Upper lobe of left lung (tissue), 6 donors: ENCODE measurements around the gene SCTR. TPM values are rescaled to one million over a fixed set of nuclear protein-coding genes. Genes with fewer than 3 reads are reported as not detected.

Experiments
- ATAC-seq, 2 donors: fragments of 200-7000 bp; cut with Tn5 transposase; one replicate each; pipeline ENCODE4 v1.9.1; 2022; ENCODE audit warnings: mild to moderate bottlenecking in 2 of 2, moderate library complexity in 2 of 2; ENCODE audit not compliant: low FRiP score in 2 of 2
- DNase-seq, 2 donors: peaks; one replicate each; pipeline ENCODE4 v3.0.0-alpha.2; 2019 to 2020
- H3K27ac ChIP-seq, 4 donors: fragments of 200-600 bp; sonication (generic); one replicate each; pipeline ENCODE4 v1.5.1; 2016 to 2019
- H3K27me3 ChIP-seq, 4 donors: fragments of 200-600 bp; sonication (generic); one replicate each; pipeline ENCODE4 v1.5.1; 2017 to 2019
- H3K36me3 ChIP-seq, 4 donors: fragments of 200-600 bp; sonication (generic); one replicate each; pipeline ENCODE4 v1.5.1; 2016 to 2019
- H3K4me1 ChIP-seq, 4 donors: fragments of 200-600 bp; sonication (generic); one replicate each; pipeline ENCODE4 v1.5.1; 2018 to 2019
- H3K4me3 ChIP-seq, 4 donors: fragments of 200-600 bp; sonication (generic); one replicate each; pipeline ENCODE4 v1.5.1; 2017 to 2019; ENCODE audit warnings: mild to moderate bottlenecking in 2 of 4, moderate library complexity in 1 of 4
- H3K9me3 ChIP-seq, 4 donors: fragments of 200-600 bp; sonication (generic); one replicate each; pipeline ENCODE4 v1.5.1; 2018 to 2019
- EP300 ChIP-seq, 4 donors: sonication (generic); formaldehyde crosslinking; IDR thresholded peaks; one replicate each; pipeline ENCODE4 v1.5.1; 2017; ENCODE audit warnings: antibody characterized with exemption in 4 of 4, control low read depth in 2 of 4
- POLR2A ChIP-seq, 4 donors: fragments of 450-650 bp; IDR thresholded peaks; one replicate each; pipeline ENCODE4 v1.5.1; 2016 to 2017; ENCODE audit warnings: antibody characterized with exemption in 4 of 4, mild to moderate bottlenecking in 2 of 4
- POLR2AphosphoS5 ChIP-seq, 2 donors: sonication (generic); formaldehyde crosslinking; IDR thresholded peaks; one replicate each; pipeline ENCODE4 v1.5.1; 2017; ENCODE audit warnings: antibody characterized with exemption in 2 of 2
- WGBS, 2 donors: methylation state at CpG; one replicate each; pipeline ENCODE4 v1.1.5; 2017 to 2018; 5-methylcytosine and 5-hydroxymethylcytosine counted together
- total RNA-seq, 6 donors: library from RNA; depleted of rRNA in 4 of 6; stranded (reverse); fragments of >200 nt in 4 of 6; gene quantifications; one replicate each; pipeline versions ENCODE4 v1.1.0 to v1.2.1, GENCODE V29; 2016 to 2021
- TF ChIP-seq, protein P1 (sequence below), 6 experiments: fragments of 450-650 bp in 4 of 6; fragments of 200-600 bp in 2 of 6; sonication (generic) in 2 of 6; IDR thresholded peaks; one replicate each; pipeline ENCODE4 v1.5.1; 2016 to 2019; ENCODE audit warnings: antibody characterized with exemption in 6 of 6
- donor health status: DM: no; HTN: no; CAD: no; lungs with moderate emphysema.
- donor health status: DM: no; HTN: yes; CAD: no; lungs with severe emphysema.

The SCTR gene
- total RNA-seq, 6 donors from 2014 or later = 3.2 to 52.5 (median 16.6) TPM

DNA sequence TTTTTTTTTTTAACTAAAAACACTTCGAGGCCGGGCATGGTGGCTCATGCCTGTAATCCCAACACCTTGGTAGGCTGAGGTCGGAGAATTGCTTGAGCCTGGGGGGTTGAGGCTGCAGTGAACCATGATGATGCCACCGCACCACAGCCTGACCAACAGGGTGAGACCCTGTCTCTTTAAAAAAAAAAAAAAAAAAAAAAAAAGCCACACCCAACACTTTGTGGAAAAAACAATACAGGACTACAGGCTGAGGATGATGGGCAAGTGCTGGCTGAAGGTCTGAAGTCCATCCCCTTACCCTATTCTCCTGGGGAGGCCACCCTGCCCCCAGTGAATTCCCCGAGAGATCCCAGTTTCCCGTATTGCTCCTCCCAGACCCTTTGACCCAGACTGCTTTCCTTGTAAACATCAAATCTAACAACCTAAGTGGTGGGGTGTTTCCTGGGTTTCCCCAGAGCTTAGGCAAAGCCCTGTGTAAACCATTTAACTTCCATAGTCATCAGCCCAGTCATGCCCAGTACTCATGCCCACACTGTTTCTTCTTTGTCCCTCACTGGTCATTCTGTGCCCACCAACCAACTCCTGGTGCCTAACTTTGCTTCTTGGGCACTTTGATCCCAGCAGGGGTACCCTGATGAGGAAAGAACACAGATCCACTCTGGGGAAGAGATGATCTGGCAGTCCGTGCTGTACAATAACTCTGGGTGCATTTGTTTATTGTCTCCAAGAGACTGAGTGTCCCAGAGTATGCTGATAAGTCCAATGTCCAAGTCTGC lies 98.5 kb downstream of the SCTR start:
- 66 to 77% methylated on average over 7 of the region's 7 CpGs for WGBS, 2 donors
- no peak for DNase-seq
- peaks cover 45 to 55% (median 50%) of the 10 kb centered on the region in 4 donors for H3K4me1 ChIP-seq

DNA sequence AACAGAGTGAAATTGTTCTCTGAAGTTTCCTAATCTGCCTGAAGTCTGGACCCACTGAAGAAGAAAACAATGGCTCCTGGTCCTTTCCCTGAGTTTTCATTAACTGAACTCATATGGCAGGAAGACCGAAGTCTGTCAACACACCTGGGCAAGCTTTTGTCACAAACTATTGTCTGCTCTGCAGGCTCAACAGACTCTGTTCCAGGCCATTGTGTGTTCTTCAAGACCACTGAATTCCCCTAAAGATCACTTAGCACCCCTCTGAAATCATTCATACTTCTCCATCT lies 99.2 kb downstream of the SCTR start:
- no peak for TF ChIP-seq POLR2AphosphoS5 (IDR thresholded peaks at IDR 0.05)
- TF ChIP-seq EP300 (IDR thresholded peaks at IDR 0.05) = no peak
- TF ChIP-seq, protein P1, sequence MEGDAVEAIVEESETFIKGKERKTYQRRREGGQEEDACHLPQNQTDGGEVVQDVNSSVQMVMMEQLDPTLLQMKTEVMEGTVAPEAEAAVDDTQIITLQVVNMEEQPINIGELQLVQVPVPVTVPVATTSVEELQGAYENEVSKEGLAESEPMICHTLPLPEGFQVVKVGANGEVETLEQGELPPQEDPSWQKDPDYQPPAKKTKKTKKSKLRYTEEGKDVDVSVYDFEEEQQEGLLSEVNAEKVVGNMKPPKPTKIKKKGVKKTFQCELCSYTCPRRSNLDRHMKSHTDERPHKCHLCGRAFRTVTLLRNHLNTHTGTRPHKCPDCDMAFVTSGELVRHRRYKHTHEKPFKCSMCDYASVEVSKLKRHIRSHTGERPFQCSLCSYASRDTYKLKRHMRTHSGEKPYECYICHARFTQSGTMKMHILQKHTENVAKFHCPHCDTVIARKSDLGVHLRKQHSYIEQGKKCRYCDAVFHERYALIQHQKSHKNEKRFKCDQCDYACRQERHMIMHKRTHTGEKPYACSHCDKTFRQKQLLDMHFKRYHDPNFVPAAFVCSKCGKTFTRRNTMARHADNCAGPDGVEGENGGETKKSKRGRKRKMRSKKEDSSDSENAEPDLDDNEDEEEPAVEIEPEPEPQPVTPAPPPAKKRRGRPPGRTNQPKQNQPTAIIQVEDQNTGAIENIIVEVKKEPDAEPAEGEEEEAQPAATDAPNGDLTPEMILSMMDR (IDR thresholded peaks at IDR 0.05) = no peak
- no peak for TF ChIP-seq POLR2A (IDR thresholded peaks at IDR 0.05)
- Histone ChIP-seq H3K36me3 (no peaks in the 10 kb centered on the region), H3K4me3 (no peak overlapping the region), H3K27ac (no peak overlapping the region), H3K9me3 (no peaks in the 10 kb centered on the region), H3K4me1 (peaks cover 40 to 48% (median 43%) of the 10 kb centered on the region in 4 donors), H3K27me3 (no peaks in the 10 kb centered on the region)
- 73 to 93% methylated on average over 1 of the region's 1 CpG for WGBS, 2 donors
- DNase-seq = no peak
- ATAC-seq = no peak

More for the DNA sequence above, 98.5 kb downstream of the SCTR start:
- no peak for ATAC-seq
- no peaks in the 10 kb centered on the region for H3K27me3 ChIP-seq
- no peak overlapping the region for H3K4me3 ChIP-seq
- no peak for TF ChIP-seq POLR2AphosphoS5 (IDR thresholded peaks at IDR 0.05)
- TF ChIP-seq EP300 (IDR thresholded peaks at IDR 0.05) = peak in 1 of 4 donors; percentile 71
- TF ChIP-seq, protein P1 (IDR thresholded peaks at IDR 0.05) = no peak
- TF ChIP-seq POLR2A (IDR thresholded peaks at IDR 0.05) = no peak
- peak overlapping the region; percentile 34 to 90 (median 62) for H3K27ac ChIP-seq
- H3K36me3 ChIP-seq = no peaks in the 10 kb centered on the region
- no peaks in the 10 kb centered on the region for H3K9me3 ChIP-seq

DNA sequence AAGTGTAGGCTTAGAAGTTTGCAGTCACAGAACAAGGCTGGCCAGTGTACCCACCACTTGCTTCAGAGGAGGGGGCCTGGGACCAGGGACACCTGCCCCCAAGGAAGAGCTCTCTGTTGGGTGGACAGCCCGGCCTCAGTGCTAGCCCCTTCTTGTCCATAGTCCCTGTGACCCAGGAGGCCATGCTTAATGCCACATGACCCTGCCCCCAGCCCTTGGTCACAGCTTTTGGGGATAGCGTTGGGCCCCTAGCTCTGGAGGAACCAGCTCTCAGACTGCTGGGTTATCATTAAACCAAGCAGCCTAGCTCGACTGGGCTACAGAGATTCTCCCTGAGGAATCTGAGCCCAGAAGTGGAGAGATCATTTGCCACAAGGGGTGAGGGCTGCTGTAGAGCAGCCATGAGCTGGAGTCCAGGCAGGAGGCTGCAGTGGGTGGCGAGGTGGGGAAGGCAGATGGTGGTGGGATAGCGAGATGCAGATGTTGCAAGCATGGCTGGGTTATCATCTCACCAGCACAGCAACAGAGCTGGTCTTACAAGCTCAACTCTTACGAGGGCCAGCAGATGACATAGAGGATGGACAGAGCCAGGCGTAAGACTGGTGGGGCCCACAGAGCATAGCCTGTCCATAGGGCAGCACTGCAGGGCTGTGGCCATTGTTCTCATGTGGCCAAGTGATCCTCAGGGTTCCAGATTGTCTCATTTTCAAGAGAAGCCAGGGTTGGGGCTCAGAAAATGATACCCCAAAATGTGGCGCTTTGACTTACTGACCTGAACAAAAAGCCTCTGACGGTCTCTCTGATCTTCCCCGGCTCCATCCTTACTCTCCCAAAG lies 99.8 kb downstream of the SCTR start:
- TF ChIP-seq, protein P1 (IDR thresholded peaks at IDR 0.05) = no peak
- TF ChIP-seq POLR2AphosphoS5 (IDR thresholded peaks at IDR 0.05) = no peak
- TF ChIP-seq EP300 (IDR thresholded peaks at IDR 0.05) = no peak
- no peak for TF ChIP-seq POLR2A (IDR thresholded peaks at IDR 0.05)
- H3K27ac ChIP-seq = no peak overlapping the region
- no peaks in the 10 kb centered on the region for H3K9me3 ChIP-seq
- DNase-seq (no peak), ATAC-seq (no peak)
- no peaks in the 10 kb centered on the region for H3K27me3 ChIP-seq
- no peaks in the 10 kb centered on the region for H3K36me3 ChIP-seq
- peaks cover 35 to 42% (median 37%) of the 10 kb centered on the region in 4 donors for H3K4me1 ChIP-seq
- H3K4me3 ChIP-seq = no peak overlapping the region
- WGBS, 2 donors = 89 to 95% methylated on average over 9 to 10 of the region's 10 CpGs

DNA sequence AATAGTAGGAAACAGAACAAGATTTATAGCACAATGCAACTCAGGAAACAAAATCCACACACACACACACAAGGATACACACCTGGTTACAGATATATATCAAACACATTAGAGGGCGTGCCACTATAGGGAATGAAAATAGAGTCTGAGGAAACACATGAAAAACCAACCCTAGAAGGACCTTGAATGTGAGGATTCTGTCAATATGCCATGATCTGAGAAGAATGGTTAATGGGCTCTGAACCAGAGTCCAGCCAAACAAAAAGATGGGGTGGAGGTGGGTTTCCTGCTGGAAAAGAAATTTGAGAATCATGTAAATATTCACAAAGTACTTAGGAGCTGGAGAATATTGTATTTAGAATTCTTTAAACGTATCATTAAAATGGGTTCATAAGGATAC lies 100.5 kb downstream of the SCTR start:
- Histone ChIP-seq H3K9me3 (no peaks in the 10 kb centered on the region), H3K27ac (no peak overlapping the region), H3K4me3 (no peak overlapping the region), H3K27me3 (no peaks in the 10 kb centered on the region), H3K4me1 (peaks cover 28 to 35% (median 30%) of the 10 kb centered on the region in 4 donors), H3K36me3 (no peaks in the 10 kb centered on the region)
- no peak for ATAC-seq
- 86 to 88% methylated on average over 2 of the region's 2 CpGs for WGBS, 2 donors
- no peak for DNase-seq
- TF ChIP-seq, protein P1 (IDR thresholded peaks at IDR 0.05) = no peak
- TF ChIP-seq POLR2A (IDR thresholded peaks at IDR 0.05) (no peak), POLR2AphosphoS5 (IDR thresholded peaks at IDR 0.05) (no peak), EP300 (IDR thresholded peaks at IDR 0.05) (no peak)
